ENCODE measurements around the gene EIF4A3. TPM values are rescaled to one million over a fixed set of nuclear protein-coding genes. Genes with fewer than 3 reads are reported as not detected.

EIF4A3 gene
- total RNA-seq, 2 donors from 2014 or later, result 99.8 to 114 TPM

GRCh38 chr17:80116276-80116920 is 30.5 kb downstream of the EIF4A3 start:
- no peaks in the 10 kb centered on the region for H3K36me3 ChIP-seq
- H3K4me1 ChIP-seq, result no peaks in the 10 kb centered on the region
- H3K27ac ChIP-seq, result no peak overlapping the region
- H3K9ac ChIP-seq (ENCODE audit: low read depth in 2 of 2, low read length in 2 of 2), result no peak overlapping the region
- intact Hi-C loops (cut with DNase I), result no loop called here
- no peak overlapping the region for H3K4me3 ChIP-seq
- no peaks in the 10 kb centered on the region for H3K27me3 ChIP-seq
- H3K9me3 ChIP-seq, result no peaks in the 10 kb centered on the region
- DNase-seq, result no peak
- no peak for TF ChIP-seq CTCF (IDR thresholded peaks at IDR 0.05)

GRCh38 chr17:80115159-80115558 is 31.8 kb downstream of the EIF4A3 start:
- H3K9ac ChIP-seq (ENCODE audit: low read depth in 2 of 2, low read length in 2 of 2), result no peak overlapping the region
- no peaks in the 10 kb centered on the region for H3K4me1 ChIP-seq
- intact Hi-C loops (cut with DNase I), result no loop called here
- no peaks in the 10 kb centered on the region for H3K27me3 ChIP-seq
- H3K27ac ChIP-seq, result no peak overlapping the region
- H3K36me3 ChIP-seq, result no peaks in the 10 kb centered on the region
- no peak for TF ChIP-seq CTCF (IDR thresholded peaks at IDR 0.05)
- no peak overlapping the region for H3K4me3 ChIP-seq
- no peaks in the 10 kb centered on the region for H3K9me3 ChIP-seq
- DNase-seq, result no peak

DNA sequence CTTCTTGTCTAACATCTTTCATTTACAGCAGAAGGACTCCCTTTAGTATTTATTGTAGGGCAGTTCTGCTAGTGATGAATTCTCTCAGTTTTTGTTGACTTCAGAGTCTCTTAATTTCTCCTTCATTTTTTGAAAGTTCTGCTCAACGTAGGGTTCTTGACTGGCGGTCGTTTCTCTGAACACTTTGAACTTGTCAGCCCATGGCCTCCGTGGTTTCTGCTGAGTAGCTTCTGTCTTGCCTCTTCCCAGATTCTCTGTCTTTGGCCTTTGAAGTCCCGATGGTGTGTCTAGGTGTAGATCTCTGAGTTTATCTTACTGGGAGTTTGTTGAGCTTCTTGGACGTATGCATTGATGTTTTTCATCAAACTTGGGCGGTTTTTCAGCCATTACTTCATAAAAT is 32.2 kb downstream of the EIF4A3 start:
- Histone ChIP-seq H3K27ac (no peak overlapping the region), H3K9ac (ENCODE audit: low read depth in 2 of 2, low read length in 2 of 2) (no peak overlapping the region), H3K4me1 (no peaks in the 10 kb centered on the region), H3K9me3 (no peaks in the 10 kb centered on the region), H3K36me3 (no peaks in the 10 kb centered on the region), H3K27me3 (no peaks in the 10 kb centered on the region), H3K4me3 (no peak overlapping the region)
- no peak for DNase-seq
- no peak for TF ChIP-seq CTCF (IDR thresholded peaks at IDR 0.05)
- intact Hi-C loops (cut with DNase I), result no loop called here

DNA sequence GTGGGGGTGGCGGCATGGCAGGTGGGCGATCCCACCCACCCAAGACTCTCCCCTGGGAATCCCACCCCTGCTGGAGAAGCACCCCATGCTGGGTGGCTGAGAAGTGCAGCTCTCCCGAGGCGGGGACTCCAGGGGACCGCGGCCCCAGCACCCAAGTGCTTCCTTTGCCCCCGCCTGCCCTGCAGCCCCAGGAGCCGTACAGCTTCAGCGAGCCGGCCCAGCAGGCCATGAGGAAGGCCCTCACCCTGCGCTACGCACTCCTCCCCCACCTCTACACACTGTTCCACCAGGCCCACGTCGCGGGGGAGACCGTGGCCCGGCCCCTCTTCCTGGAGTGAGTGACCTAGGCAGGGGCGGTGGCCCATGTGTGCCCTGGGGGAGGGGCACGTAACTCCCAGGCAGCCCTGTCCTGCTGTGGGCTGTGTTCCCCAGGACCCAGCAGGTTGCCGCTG is 33.9 kb downstream of the EIF4A3 start:
- Histone ChIP-seq H3K27ac (no peak overlapping the region), H3K9me3 (no peaks in the 10 kb centered on the region), H3K9ac (ENCODE audit: low read depth in 2 of 2, low read length in 2 of 2) (no peak overlapping the region), H3K36me3 (no peaks in the 10 kb centered on the region), H3K27me3 (no peaks in the 10 kb centered on the region), H3K4me1 (no peaks in the 10 kb centered on the region), H3K4me3 (no peak overlapping the region)
- TF ChIP-seq CTCF (IDR thresholded peaks at IDR 0.05), result no peak
- no peak for DNase-seq
- intact Hi-C loops (cut with DNase I), result no loop called here

- intact Hi-C loops (cut with DNase I), result no loop called here
- Histone ChIP-seq H3K9me3 (no peaks in the 10 kb centered on the region), H3K4me3 (no peak overlapping the region), H3K27ac (no peak overlapping the region), H3K4me1 (no peaks in the 10 kb centered on the region), H3K27me3 (no peaks in the 10 kb centered on the region), H3K9ac (ENCODE audit: low read depth in 2 of 2, low read length in 2 of 2) (no peak overlapping the region), H3K36me3 (no peaks in the 10 kb centered on the region)
- no peak for DNase-seq
- no peak for TF ChIP-seq CTCF (IDR thresholded peaks at IDR 0.05)
These were observed 34.4 kb downstream of the EIF4A3 start for GRCh38 chr17:80112471-80113032.

Data from colonic mucosa (tissue), 4 donors.